NT2/D1 (cell line): ENCODE measurements around the gene ADAMTSL1.

Experiments used
- SUZ12 ChIP-seq: IDR thresholded peaks from 2 replicates; pipeline ENCODE4 v1.6.1; 2011; ENCODE audit not compliant: insufficient read length, insufficient read depth; ENCODE audit errors: extremely low read depth
- YY1 ChIP-seq: IDR thresholded peaks from 2 replicates; pipeline ENCODE4 v1.6.1; 2011; ENCODE audit not compliant: insufficient read length, insufficient read depth
- ZNF274 ChIP-seq: IDR thresholded peaks from 2 replicates; pipeline ENCODE4 v1.6.1; 2011; ENCODE audit warnings: mild to moderate bottlenecking, low read depth, low read length

DNA sequence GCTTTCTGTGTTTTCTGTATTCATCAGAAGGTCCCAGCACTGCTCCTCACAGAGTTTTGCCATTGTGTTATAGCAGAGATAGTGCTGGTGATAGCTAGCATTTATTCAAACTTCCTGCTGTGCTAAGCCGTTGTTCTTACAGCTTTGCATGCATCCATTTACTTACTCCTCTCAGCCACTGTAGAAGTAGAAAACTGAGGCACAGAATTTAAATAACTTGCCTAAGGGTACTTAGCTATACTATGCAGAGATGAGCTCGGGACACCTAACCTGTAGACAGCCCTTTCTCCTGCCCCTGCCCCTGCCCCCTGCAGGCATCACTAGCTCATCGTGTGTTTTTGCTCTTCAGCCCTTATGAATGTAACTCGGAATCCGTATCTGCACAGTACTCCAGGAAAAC, 331.4 kb downstream of the ADAMTSL1 start:
- TF ChIP-seq YY1 (no peak), ZNF274 (no peak), SUZ12 (no peak)
